Smooth muscle cell (in vitro differentiated cells): ENCODE results near the gene GFRA4. TPM values are rescaled to one million over a fixed set of nuclear protein-coding genes. Genes with fewer than 3 reads are reported as not detected.

Experiments used
- DNase-seq: peaks from one replicate; lab custom pipeline; 2025; ENCODE audit not compliant: unreplicated experiment; lab: John Stamatoyannopoulos, UW
- H2AFZ ChIP-seq: fragments of 200-600 bp; sonication (generic); 2 replicates; pipeline ENCODE4 v1.6.0; 2016; ENCODE audit warnings: antibody characterized with exemption, low read depth, mild to moderate bottlenecking
- H3F3A ChIP-seq: fragments of 200-600 bp; sonication (generic); 2 replicates; pipeline ENCODE4 v1.6.0; 2017; ENCODE audit warnings: antibody characterized with exemption, low read depth
- H3K27ac ChIP-seq: fragments of 200-600 bp; sonication (generic); 2 replicates; pipeline ENCODE4 v1.5.1; 2016; ENCODE audit warnings: low read depth, mild to moderate bottlenecking
- H3K27me3 ChIP-seq: fragments of 200-600 bp; sonication (generic); 2 replicates; pipeline ENCODE4 v1.6.1; 2016; ENCODE audit warnings: low read depth, mild to moderate bottlenecking
- H3K36me3 ChIP-seq: fragments of 200-600 bp; sonication (generic); 2 replicates; pipeline ENCODE4 v1.5.1; 2016; ENCODE audit warnings: low read depth
- H3K4me1 ChIP-seq: fragments of 200-600 bp; sonication (generic); 2 replicates; pipeline ENCODE4 v1.5.1; 2016; ENCODE audit warnings: low read depth
- H3K4me2 ChIP-seq: fragments of 200-600 bp; sonication (generic); 2 replicates; pipeline ENCODE4 v1.6.0; 2016; ENCODE audit warnings: mild to moderate bottlenecking
- H3K4me3 ChIP-seq: fragments of 200-600 bp; sonication (generic); 2 replicates; pipeline ENCODE4 v1.5.1; 2016; ENCODE audit warnings: mild to moderate bottlenecking
- H3K79me2 ChIP-seq: fragments of 200-600 bp; sonication (generic); 2 replicates; pipeline ENCODE4 v1.6.0; 2016; ENCODE audit warnings: low read depth, mild to moderate bottlenecking
- H3K9ac ChIP-seq: fragments of 200-600 bp; sonication (generic); 2 replicates; pipeline ENCODE4 v1.6.0; 2016; ENCODE audit warnings: low read depth
- H3K9me3 ChIP-seq: fragments of 200-600 bp; sonication (generic); replicated peaks from 2 replicates; pipeline ENCODE4 v1.5.1; 2016; ENCODE audit warnings: low read depth
- H4K20me1 ChIP-seq: fragments of 200-600 bp; sonication (generic); 2 replicates; pipeline ENCODE4 v1.6.0; 2016; ENCODE audit warnings: low read depth
- CTCF ChIP-seq: fragments of 200-600 bp; sonication (generic); IDR thresholded peaks from 2 replicates; pipeline ENCODE4 v1.5.1; 2017; ENCODE audit warnings: borderline replicate concordance, mild to moderate bottlenecking, antibody characterized with exemption; ENCODE audit not compliant: insufficient read depth, poor library complexity, severe bottlenecking
- WGBS: methylation state at CpG from one replicate; pipeline ENCODE4 v1.1.7; 2016; ENCODE audit warnings: low lambda C conversion rate; 5-methylcytosine and 5-hydroxymethylcytosine counted together
- polyA plus RNA-seq: library from polyadenylated mRNA; unstranded; fragments of >200 nt; fragmentation: Nextera tagmentation; extraction: Ambion mirVana; gene quantifications from 2 replicates; pipeline ENCODE4 v1.2.1, GENCODE V29; 2016
- total RNA-seq: library from RNA; depleted of rRNA; stranded (reverse); fragments of >200 nt; gene quantifications from 2 replicates; pipeline ENCODE4 v1.2.3, GENCODE V29; 2014

GFRA4 gene
- total and polyA plus RNA-seq, 2 experiments from 2014 or later, result not detected

GRCh38 chr20:3685341-3685740, 22.1 kb upstream of the GFRA4 start:
- H4K20me1 ChIP-seq, result no peaks in the 10 kb centered on the region
- H3K4me3 ChIP-seq, result no peak overlapping the region
- no peak overlapping the region for H2AFZ ChIP-seq
- H3F3A ChIP-seq, result no peaks in the 10 kb centered on the region
- H3K4me1 ChIP-seq, result peaks cover 4% of the 10 kb centered on the region
- no peak for DNase-seq
- H3K27ac ChIP-seq, result no peak overlapping the region
- no peak overlapping the region for H3K4me2 ChIP-seq
- no peaks in the 10 kb centered on the region for H3K79me2 ChIP-seq
- WGBS, result 66% methylated on average over 7 of the region's 7 CpGs
- no peaks in the 10 kb centered on the region for H3K9me3 ChIP-seq
- peaks cover 4% of the 10 kb centered on the region for H3K27me3 ChIP-seq
- H3K9ac ChIP-seq, result no peak overlapping the region
- H3K36me3 ChIP-seq, result no peaks in the 10 kb centered on the region
- no peak for TF ChIP-seq CTCF

GRCh38 chr20:3681931-3682781, 19.0 kb upstream of the GFRA4 start, which contains the start of gene ADAM33:
Gene ADAM33, minus strand, starts transcription at chr20:3682010. Its CDS starts 6 bp downstream, at chr20:3682004.
- H3K9me3 ChIP-seq, result no peaks in the 10 kb centered on the region
- peak within 1 kb of the TSS; percentile 56 for H3K4me3 ChIP-seq
- peaks cover 8% of the 10 kb centered on the region for H3K4me1 ChIP-seq
- no peaks in the 10 kb centered on the region for H3F3A ChIP-seq
- 18% methylated on average over 34 of the region's 65 CpGs for WGBS
- H3K79me2 ChIP-seq, result no peaks in the 10 kb centered on the region
- H4K20me1 ChIP-seq, result no peaks in the 10 kb centered on the region
- peaks cover 4% of the 10 kb centered on the region for H3K27me3 ChIP-seq
- no peak for TF ChIP-seq CTCF
- H3K4me2 ChIP-seq, result peak within 1 kb of the TSS; percentile 90
- H3K9ac ChIP-seq, result no peak within 1 kb of the TSS
- H3K27ac ChIP-seq, result no peak within 1 kb of the TSS
- H2AFZ ChIP-seq, result peak within 1 kb of the TSS; percentile 90
- H3K36me3 ChIP-seq, result no peaks in the 10 kb centered on the region
- no peak for DNase-seq

GRCh38 chr20:3681352-3681930, 18.2 kb upstream of the GFRA4 start:
- Histone ChIP-seq H3F3A (no peaks in the 10 kb centered on the region), H3K9ac (no peak overlapping the region), H3K27ac (no peak overlapping the region), H3K36me3 (no peaks in the 10 kb centered on the region), H3K4me1 (peaks cover 8% of the 10 kb centered on the region), H3K9me3 (no peaks in the 10 kb centered on the region), H4K20me1 (no peaks in the 10 kb centered on the region), H3K4me2 (peak overlapping the region; percentile 90), H2AFZ (peak overlapping the region; percentile 90), H3K27me3 (peaks cover 4% of the 10 kb centered on the region), H3K4me3 (peak overlapping the region; percentile 56), H3K79me2 (no peaks in the 10 kb centered on the region)
- WGBS, result 21% methylated on average over 31 of the region's 32 CpGs
- no peak for DNase-seq
- no peak for TF ChIP-seq CTCF
